Measurements from ENCODE around the gene CC2D2A. TPM values are rescaled to one million over a fixed set of nuclear protein-coding genes. Genes with fewer than 3 reads are reported as not detected.

The CC2D2A gene
- total RNA-seq, 1 experiment from 2014 or later, result 13.0 TPM

- Histone ChIP-seq H3K9ac (ENCODE audit: low read length) (no peak overlapping the region), H3K4me3 (replicated peaks in 1 of 2; ENCODE audit: low read depth in 1 of 2, low read length in 2 of 2) (no peak overlapping the region), H3K36me3 (ENCODE audit: control insufficient read depth in 1 of 2, insufficient read depth in 2 of 2, low read length in 2 of 2) (no peaks in the 10 kb centered on the region), H3K27ac (ENCODE audit: low read depth, low read length) (no peak overlapping the region), H3K9me2 (ENCODE audit: insufficient read depth) (no peaks in the 10 kb centered on the region), H3K27me3 (ENCODE audit: insufficient read depth, low read length) (no peaks in the 10 kb centered on the region), H3K4me2 (ENCODE audit: low read length) (no peak overlapping the region), H3K79me2 (ENCODE audit: insufficient read depth, low read length) (no peaks in the 10 kb centered on the region), H3K4me1 (ENCODE audit: control insufficient read depth in 1 of 2, insufficient read depth in 2 of 2, low read length in 2 of 2) (no peaks in the 10 kb centered on the region), H4K20me1 (ENCODE audit: insufficient read depth) (no peaks in the 10 kb centered on the region), H2AFZ (ENCODE audit: low read depth, low read length, poor library complexity, severe bottlenecking) (no peak overlapping the region), H3K9me3 (ENCODE audit: control insufficient read depth in 1 of 2, insufficient read depth in 1 of 2, low read depth in 1 of 2, low read length in 2 of 2) (no peaks in the 10 kb centered on the region)
- ATAC-seq, result no peak
- ChIA-PET RAD21 (ENCODE audit: low non-redundant PET in 1 of 2, low total read pairs in 2 of 2, uncharacterized antibody in 2 of 2, unreplicated experiment in 2 of 2) (no interaction called here), CTCF (no interaction called here), POLR2A (no interaction called here)
- intact Hi-C loops (cut with micrococcal nuclease), result no loop called here
- TF ChIP-seq, protein P1, sequence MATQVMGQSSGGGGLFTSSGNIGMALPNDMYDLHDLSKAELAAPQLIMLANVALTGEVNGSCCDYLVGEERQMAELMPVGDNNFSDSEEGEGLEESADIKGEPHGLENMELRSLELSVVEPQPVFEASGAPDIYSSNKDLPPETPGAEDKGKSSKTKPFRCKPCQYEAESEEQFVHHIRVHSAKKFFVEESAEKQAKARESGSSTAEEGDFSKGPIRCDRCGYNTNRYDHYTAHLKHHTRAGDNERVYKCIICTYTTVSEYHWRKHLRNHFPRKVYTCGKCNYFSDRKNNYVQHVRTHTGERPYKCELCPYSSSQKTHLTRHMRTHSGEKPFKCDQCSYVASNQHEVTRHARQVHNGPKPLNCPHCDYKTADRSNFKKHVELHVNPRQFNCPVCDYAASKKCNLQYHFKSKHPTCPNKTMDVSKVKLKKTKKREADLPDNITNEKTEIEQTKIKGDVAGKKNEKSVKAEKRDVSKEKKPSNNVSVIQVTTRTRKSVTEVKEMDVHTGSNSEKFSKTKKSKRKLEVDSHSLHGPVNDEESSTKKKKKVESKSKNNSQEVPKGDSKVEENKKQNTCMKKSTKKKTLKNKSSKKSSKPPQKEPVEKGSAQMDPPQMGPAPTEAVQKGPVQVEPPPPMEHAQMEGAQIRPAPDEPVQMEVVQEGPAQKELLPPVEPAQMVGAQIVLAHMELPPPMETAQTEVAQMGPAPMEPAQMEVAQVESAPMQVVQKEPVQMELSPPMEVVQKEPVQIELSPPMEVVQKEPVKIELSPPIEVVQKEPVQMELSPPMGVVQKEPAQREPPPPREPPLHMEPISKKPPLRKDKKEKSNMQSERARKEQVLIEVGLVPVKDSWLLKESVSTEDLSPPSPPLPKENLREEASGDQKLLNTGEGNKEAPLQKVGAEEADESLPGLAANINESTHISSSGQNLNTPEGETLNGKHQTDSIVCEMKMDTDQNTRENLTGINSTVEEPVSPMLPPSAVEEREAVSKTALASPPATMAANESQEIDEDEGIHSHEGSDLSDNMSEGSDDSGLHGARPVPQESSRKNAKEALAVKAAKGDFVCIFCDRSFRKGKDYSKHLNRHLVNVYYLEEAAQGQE (IDR thresholded peaks at IDR 0.05; ENCODE audit: low read depth), result no peak
- TF ChIP-seq ELF1 (IDR thresholded peaks at IDR 0.05; ENCODE audit: borderline replicate concordance, low read depth) (no peak), EZH2phosphoT487 (IDR thresholded peaks at IDR 0.05; ENCODE audit: borderline replicate concordance) (no peak), POLR2A (IDR thresholded peaks at IDR 0.05; ENCODE audit: borderline replicate concordance, extremely low read depth, insufficient read depth, insufficient read length) (no peak), RAD21 (IDR thresholded peaks at IDR 0.05; ENCODE audit: low read depth) (no peak), FOSL1 (IDR thresholded peaks at IDR 0.05; ENCODE audit: low read depth) (no peak), ZFX (IDR thresholded peaks at IDR 0.05) (no peak), ZBTB33 (IDR thresholded peaks at IDR 0.05; ENCODE audit: extremely low read depth, insufficient replicate concordance, low read length) (no peak), EGR1 (IDR thresholded peaks at IDR 0.05; ENCODE audit: low read depth) (no peak), TCF7L2 (IDR thresholded peaks at IDR 0.05; ENCODE audit: borderline replicate concordance, extremely low read depth, insufficient read depth, insufficient read length) (no peak), CBX3 (IDR thresholded peaks at IDR 0.05; ENCODE audit: low read depth) (no peak), EZH2 (IDR thresholded peaks at IDR 0.05) (no peak), SIN3A (IDR thresholded peaks at IDR 0.05; ENCODE audit: low read depth) (no peak)
- no peak for DNase-seq (ENCODE audit: low read depth, low spot score)
- no TSS peak for BruUV-seq (replicated peaks)
Measured at GRCh38 chr4:15507679-15508078, 38.0 kb downstream of the CC2D2A start.
